Measurements from ENCODE around the gene TMEM117.

DNA sequence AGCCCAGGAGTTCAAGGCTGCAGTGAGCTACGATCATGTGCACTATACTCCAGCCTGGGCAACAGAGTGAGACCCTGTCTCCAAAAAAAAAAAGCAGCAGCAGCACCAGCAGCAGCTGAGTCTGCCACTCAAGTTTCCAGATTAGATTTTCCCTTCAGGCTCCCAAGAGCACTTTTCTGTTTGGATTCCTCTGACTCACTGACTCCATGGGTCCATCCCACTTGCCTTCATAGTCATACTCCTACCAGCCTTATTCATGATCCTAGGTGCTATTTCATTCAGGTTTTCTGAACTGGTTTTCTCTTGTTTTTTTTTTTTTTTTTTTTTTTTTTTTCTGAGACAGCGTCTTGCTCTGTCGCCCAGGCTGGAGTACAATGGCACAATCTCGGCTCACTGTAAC is 23.0 kb upstream of the TMEM117 start:
- TF ChIP-seq CTCF (IDR thresholded peaks at IDR 0.05), result no peak
- no peak for TF ChIP-seq POLR2A (IDR thresholded peaks at IDR 0.05)

Measured in sigmoid colon (tissue), 3 donors.